HL-60 (cell line): ENCODE data around the gene SLC25A47.

ENCODE experiments used
- DNase-seq, 2 experiments: peaks; one replicate each; pipeline ENCODE4 v3.0.0-alpha.2; 2010 to 2020; ENCODE audit warnings: low read depth in 1 of 2, low spot score in 1 of 2
- H3K27ac ChIP-seq: fragments of 250-450 bp; sonication (Bioruptor Pico); replicated peaks from 2 replicates; pipeline ENCODE4 v1.5.1; 2020; ENCODE audit warnings: mild to moderate bottlenecking, moderate library complexity
- H3K27me3 ChIP-seq: fragments of 250-450 bp; sonication (Bioruptor Pico); 2 replicates; pipeline ENCODE4 v1.5.1; 2021; ENCODE audit warnings: mild to moderate bottlenecking, moderate library complexity; ENCODE audit not compliant: insufficient read depth, poor library complexity, severe bottlenecking
- H3K4me3 ChIP-seq: replicated peaks from 2 replicates; pipeline ENCODE4 v1.5.1; 2011; ENCODE audit warnings: mild to moderate bottlenecking, control low read depth, low read length; ENCODE audit not compliant: insufficient read depth
- CTCF ChIP-seq: IDR thresholded peaks from one replicate; pipeline ENCODE4 v1.5.1; 2011; ENCODE audit warnings: low read length, control low read depth, inconsistent platforms; ENCODE audit not compliant: insufficient read depth
- GABPA ChIP-seq: IDR thresholded peaks from 2 replicates; pipeline ENCODE4 v1.6.1; 2012; ENCODE audit warnings: low read depth
- POLR2AphosphoS5 ChIP-seq: IDR thresholded peaks from 2 replicates; pipeline ENCODE4 v1.6.1; 2012; ENCODE audit warnings: low read depth
- REST ChIP-seq: IDR thresholded peaks from 2 replicates; pipeline ENCODE4 v1.6.1; 2012; ENCODE audit warnings: low read depth; ENCODE audit not compliant: insufficient replicate concordance
- SPI1 ChIP-seq: IDR thresholded peaks from 2 replicates; pipeline ENCODE4 v1.6.1; 2012; ENCODE audit warnings: low read depth, mild to moderate bottlenecking, borderline replicate concordance

The SLC25A47 gene

GRCh38 chr14:100363053-100363452 lies 39.9 kb downstream of the SLC25A47 start:
- Histone ChIP-seq H3K27ac (no peak overlapping the region), H3K27me3 (no peaks in the 10 kb centered on the region), H3K4me3 (no peak overlapping the region)
- DNase-seq = no peak
- no peak for TF ChIP-seq CTCF
- no peak for TF ChIP-seq SPI1
- no peak for TF ChIP-seq POLR2AphosphoS5
- TF ChIP-seq REST = no peak
- no peak for TF ChIP-seq GABPA

- Histone ChIP-seq H3K27ac (no peak overlapping the region), H3K4me3 (no peak overlapping the region), H3K27me3 (no peaks in the 10 kb centered on the region)
- no peak for DNase-seq
- TF ChIP-seq REST (no peak), CTCF (no peak), POLR2AphosphoS5 (no peak), GABPA (no peak), SPI1 (no peak)
These were observed 41.3 kb downstream of the SLC25A47 start for GRCh38 chr14:100364403-100364802.

- Histone ChIP-seq H3K27me3 (no peaks in the 10 kb centered on the region), H3K4me3 (no peak overlapping the region), H3K27ac (no peak overlapping the region)
- no peak for DNase-seq
- TF ChIP-seq POLR2AphosphoS5 (no peak), CTCF (no peak), GABPA (no peak), SPI1 (no peak), REST (no peak)
These were observed 42.6 kb downstream of the SLC25A47 start for GRCh38 chr14:100365741-100366140.
